Erythroblast (primary cell): ENCODE measurements around the gene MAN1A2.

Experiments
- GATA1 ChIP-seq: IDR thresholded peaks from 2 replicates; pipeline ENCODE4 v1.6.1; 2011; ENCODE audit warnings: low read depth, mild to moderate bottlenecking, control low read depth, low read length, moderate library complexity
- POLR2A ChIP-seq: IDR thresholded peaks from 2 replicates; pipeline ENCODE4 v1.6.1; 2011; ENCODE audit warnings: mild to moderate bottlenecking, low read length

DNA sequence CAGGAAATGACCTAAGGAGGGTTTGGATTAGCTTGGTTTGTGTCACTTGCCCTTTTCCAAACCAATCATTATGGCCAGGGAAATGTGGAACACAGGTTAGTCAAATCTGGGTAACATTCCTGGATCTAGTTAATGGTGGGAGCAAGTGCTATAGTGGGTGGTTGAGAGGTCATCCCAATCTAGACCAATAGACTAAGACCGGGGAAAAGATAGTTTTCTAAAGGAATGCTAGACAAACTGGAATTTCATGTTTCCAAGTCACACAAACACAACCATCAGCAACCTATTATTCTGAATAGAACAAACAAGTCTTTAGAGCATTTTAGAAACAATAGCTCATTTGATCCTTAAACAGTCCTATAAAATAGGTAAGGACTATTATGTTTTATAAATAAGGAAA lies 4.3 kb upstream of the MAN1A2 start:
- TF ChIP-seq POLR2A = no peak
- no peak for TF ChIP-seq GATA1
